Epithelial cell of prostate (primary cell): ENCODE results near the gene AKAP6.
A peak's percentile ranks its signal among the peaks of the same experiment; 100 is the strongest.

Experiments used
- DNase-seq: peaks from one replicate; pipeline ENCODE4 v3.0.0-alpha.2; 2011; ENCODE audit warnings: low read depth, low spot score
- H3K27ac ChIP-seq: fragments of 450-650 bp; 2 replicates; pipeline ENCODE4 v1.5.1; 2017; ENCODE audit warnings: mild to moderate bottlenecking

AKAP6 gene

DNA sequence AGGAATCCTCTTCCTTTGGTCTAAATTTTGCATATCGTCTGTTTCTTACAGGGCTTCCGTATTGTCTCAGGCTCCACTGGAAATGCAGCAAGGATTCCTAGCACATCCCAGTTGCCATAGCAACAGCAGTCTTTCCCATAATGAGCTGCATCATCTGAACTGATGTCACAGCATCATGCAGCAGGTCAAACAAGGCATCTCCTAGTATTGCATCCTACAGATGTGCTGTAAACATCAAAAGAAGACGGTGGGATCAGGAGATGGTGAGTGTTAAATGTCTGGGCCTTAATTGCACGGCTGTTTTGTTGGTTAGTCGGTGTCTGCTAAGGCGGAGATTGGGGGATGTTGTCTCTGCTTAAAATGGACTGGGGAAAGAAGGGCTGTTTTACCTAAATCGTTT, at the start of gene AKAP6:
Gene AKAP6, plus strand, starts transcription at position 153 of the 400 bp plus-strand sequence. CDS start 104,196 bp downstream, outside the sequence.
- DNase-seq: no peak
- H3K27ac ChIP-seq: no peak within 1 kb of the TSS

- H3K27ac ChIP-seq: no peak overlapping the region
- DNase-seq: no peak
Measured at GRCh38 chr14:32286602-32287001, 42.5 kb upstream of the AKAP6 start.

- no peak overlapping the region for H3K27ac ChIP-seq
- DNase-seq: no peak
Measured at GRCh38 chr14:32296366-32296765, 32.7 kb upstream of the AKAP6 start.

GRCh38 chr14:32298346-32298745, 30.8 kb upstream of the AKAP6 start:
- DNase-seq: no peak
- H3K27ac ChIP-seq: no peak overlapping the region

DNA sequence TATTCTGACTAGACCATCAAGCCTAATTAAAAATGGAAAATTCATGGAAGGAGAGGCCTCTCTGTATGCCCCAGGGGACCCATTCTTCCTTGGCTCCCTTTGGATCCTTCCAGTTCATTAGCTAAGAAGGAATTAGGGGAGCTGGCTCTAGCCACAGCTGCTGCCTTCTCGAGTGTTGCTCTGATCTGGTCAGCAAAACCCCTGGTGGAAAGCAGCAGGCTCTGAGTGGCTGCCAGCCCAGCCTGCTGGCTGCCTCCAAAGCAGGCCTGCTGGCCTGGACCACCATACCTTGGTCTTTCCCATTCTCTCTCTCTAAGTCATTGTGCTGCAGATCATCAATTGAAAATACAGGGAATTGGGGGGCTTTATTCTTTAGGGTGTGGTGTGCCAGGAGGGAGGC, 29.0 kb upstream of the AKAP6 start:
- DNase-seq: no peak
- H3K27ac ChIP-seq: no peak overlapping the region

GRCh38 chr14:32303865-32304264, 25.2 kb upstream of the AKAP6 start:
- no peak overlapping the region for H3K27ac ChIP-seq
- no peak for DNase-seq

GRCh38 chr14:32304296-32304695, 24.8 kb upstream of the AKAP6 start:
- no peak for DNase-seq
- no peak overlapping the region for H3K27ac ChIP-seq

GRCh38 chr14:32306549-32306948, 22.5 kb upstream of the AKAP6 start:
- DNase-seq: no peak
- H3K27ac ChIP-seq: no peak overlapping the region

DNA sequence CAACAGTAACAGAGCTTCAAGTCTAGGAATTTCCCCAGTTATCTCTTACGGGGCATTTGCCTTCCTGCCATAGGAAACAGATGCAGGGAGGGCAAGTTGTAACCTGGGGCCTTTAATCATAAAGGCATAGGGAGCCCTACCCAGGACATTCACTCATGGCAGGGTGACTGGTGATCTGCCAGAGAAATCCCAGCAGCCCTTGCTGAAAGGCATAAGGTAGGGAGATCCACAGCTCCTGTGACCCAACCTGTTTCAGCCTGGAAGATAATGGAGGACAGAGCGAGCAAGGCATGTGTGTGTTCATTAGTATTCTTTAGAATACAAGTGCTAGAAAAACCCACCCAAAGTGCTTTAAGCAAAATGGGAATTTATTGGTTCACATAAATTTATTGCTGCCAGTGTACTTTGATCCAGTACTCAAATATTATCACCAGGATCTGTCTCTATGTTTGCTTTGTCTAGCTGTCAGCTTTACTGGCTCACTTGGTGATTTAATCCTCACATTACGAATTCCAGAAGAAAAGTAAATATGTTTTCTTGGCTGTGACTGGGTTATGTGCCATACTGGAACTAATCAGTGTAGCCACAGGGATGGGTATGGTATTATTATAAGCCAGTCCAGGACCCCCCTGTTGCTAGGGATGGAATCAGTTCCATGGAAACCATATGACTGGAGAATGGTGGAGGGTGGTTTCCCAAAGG, 21.1 kb upstream of the AKAP6 start:
- peak overlapping the region; percentile 51 for H3K27ac ChIP-seq
- DNase-seq: peak; percentile 24

- no peak overlapping the region for H3K27ac ChIP-seq
- DNase-seq: no peak
Measured at GRCh38 chr14:32310876-32311275, 18.2 kb upstream of the AKAP6 start.

DNA sequence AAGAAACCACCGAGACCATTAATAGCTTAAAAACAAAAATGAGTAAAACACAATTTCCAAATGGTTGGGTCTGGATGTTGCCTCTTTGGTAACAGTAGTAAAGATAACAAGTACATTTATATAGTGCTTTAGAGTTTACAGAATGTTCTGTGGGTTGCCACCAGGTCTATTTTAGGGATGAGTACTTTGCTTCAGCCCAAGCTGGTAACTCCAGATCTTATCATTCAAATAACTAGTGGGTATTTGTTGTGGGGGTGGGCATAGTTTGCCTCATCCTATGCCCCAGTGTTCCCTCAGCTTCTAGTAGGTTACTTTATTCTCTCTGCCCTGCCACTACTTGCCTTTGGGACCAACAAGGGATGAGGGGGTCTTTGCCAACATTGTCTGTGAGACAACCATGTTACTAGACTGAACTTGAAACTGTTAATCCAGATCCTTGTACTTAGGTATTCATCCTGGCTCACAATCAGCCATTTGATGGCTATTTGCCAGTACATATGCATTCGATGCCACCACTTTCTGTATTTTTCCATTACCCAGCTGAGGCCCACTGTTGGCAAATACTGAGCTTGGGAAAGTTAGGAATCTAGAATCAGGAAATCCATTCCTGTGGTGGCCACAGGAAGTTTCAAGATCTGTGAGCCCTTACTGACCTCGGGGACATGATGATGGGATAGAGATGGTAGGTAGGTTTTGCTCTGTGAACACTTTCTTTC, 17.6 kb upstream of the AKAP6 start:
- no peak overlapping the region for H3K27ac ChIP-seq
- DNase-seq: no peak

- no peak overlapping the region for H3K27ac ChIP-seq
- no peak for DNase-seq
Measured at GRCh38 chr14:32312010-32312331, 17.1 kb upstream of the AKAP6 start.

DNA sequence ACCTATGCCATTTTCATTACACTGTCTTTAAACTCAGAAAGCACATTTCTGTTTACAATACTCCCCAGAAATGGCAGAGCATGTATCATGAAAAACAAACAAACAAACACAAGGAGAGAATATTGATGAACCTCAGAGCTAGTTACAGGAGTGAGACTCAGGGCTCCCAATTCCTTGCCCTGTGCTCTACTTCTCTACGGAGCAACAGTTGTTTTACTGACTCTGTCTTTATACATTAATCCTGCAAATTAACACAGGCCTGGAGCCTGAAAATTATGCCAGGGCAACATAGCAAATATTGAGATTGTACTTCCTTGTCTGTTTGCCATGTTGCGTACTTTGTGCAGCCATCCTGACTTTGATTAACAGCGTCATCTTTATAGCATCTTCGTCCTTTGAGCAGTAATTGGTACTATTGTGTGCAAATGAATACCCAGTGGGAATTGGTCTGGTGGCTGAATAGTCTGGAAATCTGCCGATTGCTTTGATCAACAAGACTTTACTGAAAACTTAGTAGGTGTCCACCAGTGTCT, 15.2 kb upstream of the AKAP6 start:
- no peak for DNase-seq
- no peak overlapping the region for H3K27ac ChIP-seq

DNA sequence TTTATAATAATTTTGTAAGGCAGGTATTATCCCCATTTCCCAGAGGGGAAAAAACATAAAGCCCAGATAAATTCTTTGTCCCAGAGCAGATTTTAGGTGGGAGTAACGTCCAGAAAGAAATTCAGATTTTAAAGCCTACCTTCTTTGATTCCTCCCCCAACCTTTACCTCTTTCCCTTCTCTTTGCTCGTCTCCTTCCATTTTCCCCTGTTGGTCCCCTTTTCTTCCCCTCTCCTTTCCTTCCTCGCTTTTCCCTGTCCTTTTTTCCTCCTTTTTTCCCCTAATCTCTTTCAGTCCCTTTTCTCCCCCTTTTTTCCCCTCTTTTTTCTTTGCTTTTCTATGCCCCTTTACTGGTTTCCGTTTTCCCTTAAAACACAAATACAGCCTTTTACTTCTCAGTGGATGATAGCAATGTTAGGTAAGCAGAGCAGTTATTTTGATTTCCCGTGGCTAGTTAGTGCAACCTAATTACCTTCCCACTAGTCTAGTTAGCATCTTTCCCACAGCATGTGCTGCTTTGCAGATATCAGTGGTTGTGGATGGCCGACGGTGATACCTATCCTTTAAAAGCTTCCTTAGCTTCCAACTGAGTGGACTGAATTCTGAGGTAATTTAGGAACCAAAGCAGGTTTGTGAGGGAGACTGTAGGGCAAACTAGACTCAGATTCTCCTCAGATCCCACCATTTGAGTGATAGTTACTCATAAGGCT, 10.9 kb upstream of the AKAP6 start:
- no peak for DNase-seq
- H3K27ac ChIP-seq: no peak overlapping the region

GRCh38 chr14:32319368-32320049, 9.6 kb upstream of the AKAP6 start:
- DNase-seq: peak; percentile 41
- H3K27ac ChIP-seq: no peak overlapping the region

DNA sequence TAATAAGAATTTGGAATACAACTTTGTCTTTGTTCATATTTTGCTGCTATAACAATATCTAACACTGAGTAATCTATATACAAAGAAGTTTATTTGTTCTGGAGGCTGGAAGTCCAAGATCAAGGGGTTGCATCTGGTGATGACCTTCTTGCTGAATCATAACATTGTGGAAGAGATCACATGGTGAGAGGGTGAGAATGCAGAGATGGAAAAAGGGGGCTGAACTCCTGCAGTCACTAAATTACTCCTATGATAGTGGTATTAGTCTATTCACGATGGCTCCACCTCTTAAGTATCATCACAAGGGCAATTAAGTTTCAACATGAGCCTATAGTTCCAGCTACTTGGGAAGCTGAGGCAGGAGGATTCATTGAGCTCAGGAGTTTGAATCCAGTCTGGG, 4.5 kb upstream of the AKAP6 start:
- DNase-seq: no peak
- H3K27ac ChIP-seq: no peak overlapping the region

- no peak overlapping the region for H3K27ac ChIP-seq
- DNase-seq: no peak
Measured at GRCh38 chr14:32327255-32327961, 1.7 kb upstream of the AKAP6 start.

GRCh38 chr14:32329690-32330285, 690 bp downstream of the AKAP6 start:
- no peak for DNase-seq
- no peak overlapping the region for H3K27ac ChIP-seq

- H3K27ac ChIP-seq: no peak overlapping the region
- DNase-seq: no peak
Measured at GRCh38 chr14:32330351-32331111, 1.4 kb downstream of the AKAP6 start.
